PC-3 (cell line): ENCODE measurements around the gene ABCA3. TPM values are rescaled to one million over a fixed set of nuclear protein-coding genes. Genes with fewer than 3 reads are reported as not detected.

ENCODE experiments used
- ATAC-seq: fragments of 200-7000 bp; cut with Tn5 transposase; 2 replicates; pipeline ENCODE4 v1.9.1; 2020; ENCODE audit warnings: mild to moderate bottlenecking, moderate library complexity
- BruUV-seq: library from RNA; stranded (reverse); fragments of 400-500 nt; replicated peaks from 2 replicates; lab custom pipeline; 2021; lab: Mats Ljungman, UMichigan
- CTCF ChIA-PET: fragments of 300-600 bp; sonication (Branson Sonifier 250); formaldehyde crosslinking; loops from one replicate; lab custom pipeline; 2022; ENCODE audit warnings: antibody characterized with exemption; lab: Charles Lee
- POLR2A ChIA-PET: fragments of 300-600 bp; sonication (Branson Sonifier 250); formaldehyde crosslinking; loops from one replicate; lab custom pipeline; 2022; ENCODE audit warnings: antibody characterized with exemption; ENCODE audit not compliant: unreplicated experiment; lab: Charles Lee
- DNase-seq: peaks from one replicate; pipeline ENCODE4 v3.0.0-alpha.2; 2015
- H2AFZ ChIP-seq: fragments of 300-600 bp; sonication (generic); 2 replicates; pipeline ENCODE4 v1.6.0; 2016; ENCODE audit warnings: antibody characterized with exemption, low read length
- H3F3A ChIP-seq: fragments of 300-600 bp; sonication (generic); one replicate; pipeline ENCODE4 v1.6.0; 2017; ENCODE audit warnings: antibody characterized with exemption, low read length, control low read depth, mild to moderate bottlenecking; ENCODE audit not compliant: unreplicated experiment
- H3K27ac ChIP-seq: fragments of 300-600 bp; sonication (generic); 2 replicates; pipeline ENCODE4 v1.5.1; 2016; ENCODE audit warnings: mild to moderate bottlenecking, low read length
- H3K27me3 ChIP-seq: fragments of 300-600 bp; sonication (generic); 2 replicates; pipeline ENCODE4 v1.6.1; 2016; ENCODE audit warnings: low read length, mixed read lengths
- H3K36me3 ChIP-seq: fragments of 300-600 bp; sonication (generic); 2 replicates; pipeline ENCODE4 v1.6.1; 2016; ENCODE audit warnings: low read depth, mixed run types, low read length, mixed read lengths
- H3K4me1 ChIP-seq: fragments of 300-600 bp; sonication (generic); 2 replicates; pipeline ENCODE4 v1.5.1; 2016; ENCODE audit warnings: low read length; ENCODE audit not compliant: insufficient read depth
- H3K4me2 ChIP-seq: fragments of 300-600 bp; sonication (generic); 2 replicates; pipeline ENCODE4 v1.6.0; 2016; ENCODE audit warnings: low read length
- H3K4me3 ChIP-seq: fragments of 300-600 bp; sonication (generic); 2 replicates; pipeline ENCODE4 v1.5.1; 2016; ENCODE audit warnings: mild to moderate bottlenecking, low read length, mixed read lengths
- H3K79me2 ChIP-seq: fragments of 300-600 bp; sonication (generic); 2 replicates; pipeline ENCODE4 v1.6.1; 2017; ENCODE audit warnings: low read length, mixed read lengths
- H3K9ac ChIP-seq: fragments of 300-600 bp; sonication (generic); 2 replicates; pipeline ENCODE4 v1.6.0; 2016; ENCODE audit warnings: mild to moderate bottlenecking, low read length
- H3K9me2 ChIP-seq: fragments of 300-600 bp; sonication (generic); replicated peaks from 2 replicates; pipeline ENCODE4 v1.6.1; 2016; ENCODE audit warnings: mixed run types, low read length, mixed read lengths
- H3K9me3 ChIP-seq: fragments of 300-600 bp; sonication (generic); 2 replicates; pipeline ENCODE4 v1.6.1; 2016; ENCODE audit warnings: low read length, mixed read lengths
- H4K20me1 ChIP-seq: fragments of 300-600 bp; sonication (generic); 2 replicates; pipeline ENCODE4 v1.6.1; 2016; ENCODE audit warnings: low read length, mixed read lengths
- EZH2 ChIP-seq: fragments of 300-600 bp; sonication (generic); IDR thresholded peaks from one replicate; pipeline ENCODE4 v1.6.1; 2017; ENCODE audit warnings: antibody characterized with exemption, mild to moderate bottlenecking, low read length; ENCODE audit not compliant: unreplicated experiment
- EZH2phosphoT487 ChIP-seq: fragments of 300-600 bp; sonication (generic); IDR thresholded peaks from 2 replicates; pipeline ENCODE4 v1.6.1; 2018; ENCODE audit warnings: mild to moderate bottlenecking, antibody characterized with exemption, low read length, borderline replicate concordance
- intact Hi-C: fragments of 100-400 bp; cut with micrococcal nuclease; formaldehyde crosslinking; loops from 2 replicates; pipeline ENCODE4 v1.9.0; 2023
- total RNA-seq: library from RNA; depleted of rRNA; stranded (reverse); fragments of >200 nt; gene quantifications from 2 replicates; pipeline ENCODE4 v1.2.3, GENCODE V29; 2014
- TF ChIP-seq, protein P1 (sequence below): fragments of 300-600 bp; sonication (generic); conservative IDR thresholded peaks from 2 replicates; pipeline ENCODE4 v1.5.1; 2017; ENCODE audit warnings: antibody characterized with exemption, low read depth, mild to moderate bottlenecking, low read length

Gene ABCA3
- total RNA-seq, 1 experiment from 2014 or later: 11.0 TPM

- ChIA-PET CTCF (no interaction called here), POLR2A (no interaction called here)
- no peak for ATAC-seq
- H3K4me2 ChIP-seq: no peak overlapping the region
- no peak overlapping the region for H2AFZ ChIP-seq
- no peaks in the 10 kb centered on the region for H3K4me1 ChIP-seq
- H3K27me3 ChIP-seq: no peaks in the 10 kb centered on the region
- no peaks in the 10 kb centered on the region for H3K36me3 ChIP-seq
- H4K20me1 ChIP-seq: no peaks in the 10 kb centered on the region
- intact Hi-C loops: no loop called here
- H3K9ac ChIP-seq: no peak overlapping the region
- BruUV-seq: no TSS peak
- H3K9me2 ChIP-seq: no peaks in the 10 kb centered on the region
- no peak for DNase-seq
- no peak overlapping the region for H3K27ac ChIP-seq
- no peaks in the 10 kb centered on the region for H3K9me3 ChIP-seq
- no peaks in the 10 kb centered on the region for H3K79me2 ChIP-seq
- no peak overlapping the region for H3K4me3 ChIP-seq
- no peaks in the 10 kb centered on the region for H3F3A ChIP-seq
- no peak for TF ChIP-seq EZH2
- TF ChIP-seq, protein P1, sequence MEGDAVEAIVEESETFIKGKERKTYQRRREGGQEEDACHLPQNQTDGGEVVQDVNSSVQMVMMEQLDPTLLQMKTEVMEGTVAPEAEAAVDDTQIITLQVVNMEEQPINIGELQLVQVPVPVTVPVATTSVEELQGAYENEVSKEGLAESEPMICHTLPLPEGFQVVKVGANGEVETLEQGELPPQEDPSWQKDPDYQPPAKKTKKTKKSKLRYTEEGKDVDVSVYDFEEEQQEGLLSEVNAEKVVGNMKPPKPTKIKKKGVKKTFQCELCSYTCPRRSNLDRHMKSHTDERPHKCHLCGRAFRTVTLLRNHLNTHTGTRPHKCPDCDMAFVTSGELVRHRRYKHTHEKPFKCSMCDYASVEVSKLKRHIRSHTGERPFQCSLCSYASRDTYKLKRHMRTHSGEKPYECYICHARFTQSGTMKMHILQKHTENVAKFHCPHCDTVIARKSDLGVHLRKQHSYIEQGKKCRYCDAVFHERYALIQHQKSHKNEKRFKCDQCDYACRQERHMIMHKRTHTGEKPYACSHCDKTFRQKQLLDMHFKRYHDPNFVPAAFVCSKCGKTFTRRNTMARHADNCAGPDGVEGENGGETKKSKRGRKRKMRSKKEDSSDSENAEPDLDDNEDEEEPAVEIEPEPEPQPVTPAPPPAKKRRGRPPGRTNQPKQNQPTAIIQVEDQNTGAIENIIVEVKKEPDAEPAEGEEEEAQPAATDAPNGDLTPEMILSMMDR: no peak
- TF ChIP-seq EZH2phosphoT487: no peak
These were observed 54.8 kb downstream of the ABCA3 start for GRCh38 chr16:2285731-2286191.

DNA sequence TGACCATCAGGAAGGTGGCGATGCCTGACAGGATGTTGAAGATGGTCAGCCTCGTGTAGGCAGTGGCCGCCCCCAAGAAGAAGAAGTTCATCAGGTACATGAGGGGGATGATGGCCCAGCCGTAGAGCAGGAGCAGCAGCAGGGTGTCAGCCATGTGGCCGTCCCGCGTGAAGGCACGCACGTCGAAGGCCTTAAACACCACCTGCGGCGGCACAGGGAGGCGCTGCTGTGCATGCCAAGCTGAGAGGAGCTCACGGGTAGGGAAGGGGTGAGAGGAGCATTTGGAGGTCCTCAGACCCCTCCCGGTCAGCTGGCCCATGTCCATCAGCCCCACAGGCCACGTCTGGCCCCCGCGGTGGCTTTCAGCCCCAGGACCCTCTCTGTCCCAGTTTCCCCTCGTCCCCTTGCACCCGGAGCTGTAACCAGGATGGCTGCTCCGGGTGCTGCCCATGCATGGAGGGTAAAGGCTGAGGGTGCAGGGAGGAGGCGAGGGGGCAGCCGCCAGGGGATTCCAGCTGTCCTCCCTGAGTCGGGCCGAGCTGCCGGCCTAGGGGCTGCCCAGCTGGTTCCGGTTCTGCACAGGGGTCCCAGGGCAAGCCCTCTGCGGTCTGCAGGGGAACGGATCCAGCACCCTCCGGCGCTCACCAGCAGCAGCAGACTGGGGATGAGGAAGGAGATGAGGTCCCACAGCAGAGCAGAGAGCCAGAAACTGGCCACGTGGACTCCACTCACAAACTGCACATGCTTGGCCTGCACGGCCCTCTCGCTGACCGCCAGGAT lies 55.5 kb downstream of the ABCA3 start:
- no peaks in the 10 kb centered on the region for H4K20me1 ChIP-seq
- H3K4me3 ChIP-seq: no peak overlapping the region
- TF ChIP-seq EZH2: no peak
- TF ChIP-seq, protein P1: no peak
- H3K9me2 ChIP-seq: no peaks in the 10 kb centered on the region
- no peak for ATAC-seq
- intact Hi-C loops: no loop called here
- no peak overlapping the region for H3K4me2 ChIP-seq
- no peaks in the 10 kb centered on the region for H3K27me3 ChIP-seq
- no peak overlapping the region for H3K9ac ChIP-seq
- H3F3A ChIP-seq: no peaks in the 10 kb centered on the region
- no TSS peak for BruUV-seq
- CTCF ChIA-PET: no interaction called here
- H3K79me2 ChIP-seq: no peaks in the 10 kb centered on the region
- H3K27ac ChIP-seq: no peak overlapping the region
- no peaks in the 10 kb centered on the region for H3K9me3 ChIP-seq
- no peaks in the 10 kb centered on the region for H3K4me1 ChIP-seq
- H3K36me3 ChIP-seq: no peaks in the 10 kb centered on the region
- DNase-seq: no peak
- no peak overlapping the region for H2AFZ ChIP-seq
- POLR2A ChIA-PET: no interaction called here

GRCh38 chr16:2284001-2284770 lies 56.3 kb downstream of the ABCA3 start:
- BruUV-seq: no TSS peak
- H2AFZ ChIP-seq: no peak overlapping the region
- CTCF ChIA-PET: no interaction called here

More at GRCh38 chr16:2284001-2284770, 56.3 kb downstream of the ABCA3 start:
- Histone ChIP-seq H3K9me3 (no peaks in the 10 kb centered on the region), H3K79me2 (no peaks in the 10 kb centered on the region), H3K4me1 (no peaks in the 10 kb centered on the region), H3F3A (no peaks in the 10 kb centered on the region), H3K27me3 (no peaks in the 10 kb centered on the region), H3K4me3 (no peak overlapping the region), H3K27ac (no peak overlapping the region), H3K9me2 (no peaks in the 10 kb centered on the region), H3K4me2 (no peak overlapping the region), H3K9ac (no peak overlapping the region), H4K20me1 (no peaks in the 10 kb centered on the region), H3K36me3 (no peaks in the 10 kb centered on the region)
- ATAC-seq (no peak), DNase-seq (no peak)
- POLR2A ChIA-PET: no interaction called here
- intact Hi-C loops: no loop called here
- TF ChIP-seq, protein P1: no peak
- TF ChIP-seq EZH2 (no peak), EZH2phosphoT487 (no peak)
